GM19238 (cell line): ENCODE measurements around the gene MRPL28.
"Not testable (repeated sequence)": the region's sequence is repeated elsewhere in the genome, so short reads cannot be mapped to it uniquely, and the experiment has no call there.

ENCODE experiments used
- DNase-seq: peaks from one replicate; pipeline ENCODE4 v3.0.0; 2011; ENCODE audit warnings: low spot score; ENCODE audit not compliant: insufficient read length

Gene MRPL28

GRCh38 chr16:370443-370842, at the start of gene MRPL28:
TSS of gene MRPL28 (minus strand) at chr16:370538. CDS start at chr16:370218, 320 bp downstream.
- peak; percentile 99 for DNase-seq

- not testable (repeated sequence) for DNase-seq
Measured at GRCh38 chr16:415170-415498, 44.8 kb upstream of the MRPL28 start.

DNA sequence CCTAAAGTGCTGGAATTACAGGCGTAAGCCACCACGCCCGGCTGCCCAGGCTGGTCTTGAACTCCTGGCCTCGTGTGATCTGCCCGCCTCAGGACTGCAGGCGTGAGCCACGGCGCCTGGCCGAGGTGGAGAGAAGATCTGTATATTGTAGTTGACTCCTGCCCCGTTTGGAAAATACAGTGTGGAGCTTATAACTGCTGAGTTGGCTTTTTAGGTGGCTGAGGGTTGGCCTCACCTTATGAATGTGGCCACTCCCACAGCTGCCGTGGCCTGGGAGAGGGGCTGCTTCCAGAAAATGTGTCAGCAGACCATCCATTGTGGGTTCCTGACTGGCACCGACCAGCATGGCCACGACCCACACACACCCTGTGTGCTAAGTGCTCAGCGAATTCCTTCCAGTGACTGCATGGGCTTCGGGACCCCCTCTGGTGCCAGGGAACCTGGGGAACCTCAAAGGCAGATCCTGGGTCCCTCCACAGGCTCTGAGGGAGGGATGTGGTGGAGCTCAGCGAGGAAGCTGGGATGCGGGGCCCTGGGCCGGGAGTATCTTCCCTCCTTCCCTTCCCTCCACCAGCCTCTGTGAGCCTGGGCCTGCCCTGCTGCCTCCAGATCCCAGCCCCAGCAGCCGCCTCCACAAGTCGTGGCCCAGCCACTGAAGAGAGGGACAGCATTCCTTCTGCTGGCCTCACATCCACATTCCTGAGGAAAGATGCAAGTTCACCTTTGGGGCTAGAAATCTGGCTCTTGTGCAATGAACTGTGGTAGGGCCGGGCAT, 44.2 kb upstream of the MRPL28 start:
- no peak for DNase-seq

GRCh38 chr16:411576-412265, 41.4 kb upstream of the MRPL28 start:
- DNase-seq: no peak

GRCh38 chr16:410516-411178, 40.3 kb upstream of the MRPL28 start:
- DNase-seq: no peak

GRCh38 chr16:407253-407652, 36.9 kb upstream of the MRPL28 start:
- no peak for DNase-seq

GRCh38 chr16:405548-406506, 35.5 kb upstream of the MRPL28 start:
- no peak for DNase-seq

GRCh38 chr16:404971-405486, 34.7 kb upstream of the MRPL28 start:
- DNase-seq: no peak

- peak; percentile 97 for DNase-seq
Measured at GRCh38 chr16:401468-402348, 31.4 kb upstream of the MRPL28 start, which contains the start of gene DECR2. TSS of gene DECR2 (plus strand) at chr16:401885. CDS start at chr16:401964, 79 bp downstream.

DNA sequence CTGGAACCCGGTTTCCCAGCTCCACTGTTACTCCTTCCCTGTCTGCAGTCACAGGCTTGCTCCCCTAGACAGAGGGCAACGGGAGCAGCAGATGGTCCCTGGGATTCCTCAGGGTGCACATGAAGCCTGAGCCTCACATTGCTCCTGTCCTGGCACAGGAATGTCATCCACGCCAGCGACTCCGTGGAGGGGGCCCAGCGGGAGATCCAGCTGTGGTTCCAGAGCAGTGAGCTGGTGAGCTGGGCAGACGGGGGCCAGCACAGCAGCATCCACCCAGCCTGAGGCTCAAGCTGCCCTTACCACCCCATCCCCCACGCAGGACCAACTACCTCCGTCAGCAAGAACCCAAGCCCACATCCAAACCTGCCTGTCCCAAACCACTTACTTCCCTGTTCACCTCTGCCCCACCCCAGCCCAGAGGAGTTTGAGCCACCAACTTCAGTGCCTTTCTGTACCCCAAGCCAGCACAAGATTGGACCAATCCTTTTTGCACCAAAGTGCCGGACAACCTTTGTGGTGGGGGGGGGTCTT, 29.8 kb upstream of the MRPL28 start:
- no peak for DNase-seq

- no peak for DNase-seq
Measured at GRCh38 chr16:399340-400019, 29.1 kb upstream of the MRPL28 start.

GRCh38 chr16:398561-399339, 28.4 kb upstream of the MRPL28 start:
- no peak for DNase-seq

GRCh38 chr16:397736-398332, 27.5 kb upstream of the MRPL28 start:
- DNase-seq: peak; percentile 55

DNA sequence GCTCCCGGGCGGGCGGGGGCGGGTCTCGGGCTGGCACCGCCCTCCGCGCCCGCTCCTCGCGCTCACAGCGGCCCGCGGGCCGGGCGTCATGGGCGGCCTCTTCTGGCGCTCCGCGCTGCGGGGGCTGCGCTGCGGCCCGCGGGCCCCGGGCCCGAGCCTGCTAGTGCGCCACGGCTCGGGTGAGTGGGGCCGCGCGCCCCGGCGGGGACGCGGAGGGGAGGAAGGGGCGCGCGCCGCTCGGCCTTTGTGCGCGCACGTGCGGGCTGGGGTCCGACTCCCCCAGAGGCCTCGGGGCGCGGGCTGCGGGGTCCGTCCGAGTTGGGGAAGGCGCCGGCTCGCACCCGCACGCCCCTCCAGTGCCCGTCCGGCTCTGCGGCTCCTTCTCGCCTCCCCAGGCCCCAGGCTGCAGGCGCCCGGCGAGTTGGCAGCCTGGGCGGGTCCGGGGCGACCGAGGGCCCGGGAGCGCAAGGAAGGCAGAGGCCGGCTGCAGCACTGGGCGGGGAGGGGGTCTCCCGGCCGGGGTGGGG, 26.9 kb upstream of the MRPL28 start, which contains the start of gene NME4:
TSS of gene NME4 (plus strand) at position 65 of the 527 bp plus-strand sequence. CDS start at position 89, 24 bp downstream.
- DNase-seq: peak; percentile 58

DNA sequence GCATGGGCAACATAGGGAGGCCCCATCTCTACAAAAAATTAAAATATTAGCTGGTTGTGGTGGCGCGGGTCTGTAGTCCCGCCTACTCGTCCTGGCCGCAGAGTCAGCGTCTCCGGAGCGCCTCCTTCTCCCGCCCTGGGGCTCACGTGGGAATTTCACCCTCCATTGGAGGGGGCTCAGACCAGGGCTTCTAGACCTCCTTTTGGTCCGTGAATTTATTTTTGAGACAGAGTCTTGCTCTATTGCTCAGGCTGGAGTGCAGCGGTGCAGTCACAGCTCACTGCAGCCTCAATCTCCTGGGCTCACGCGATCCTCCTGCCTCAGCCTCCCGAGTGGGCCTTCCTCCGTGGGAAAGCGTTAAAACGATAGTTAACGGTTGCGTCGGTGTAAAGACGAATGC, 26.3 kb upstream of the MRPL28 start:
- DNase-seq: peak; percentile 54

DNA sequence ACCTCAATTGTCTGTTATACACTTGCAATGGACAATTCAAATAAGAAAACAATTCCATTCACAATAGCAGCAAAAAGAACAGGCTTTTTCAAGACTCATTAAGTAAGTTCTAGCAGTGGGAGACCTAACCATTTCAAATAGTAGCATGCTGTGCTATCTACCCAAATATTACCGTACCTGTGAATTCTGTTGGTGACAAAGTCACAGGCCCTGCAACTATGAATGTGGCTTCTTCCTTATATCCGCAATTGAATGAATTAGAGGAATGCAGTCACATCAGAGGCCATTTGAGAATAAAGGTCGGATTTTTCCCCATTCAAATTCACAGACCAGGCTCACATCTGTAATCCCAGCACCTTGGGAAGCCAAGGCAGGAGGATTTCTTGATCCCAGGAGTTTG, 25.9 kb upstream of the MRPL28 start:
- no peak for DNase-seq

- DNase-seq: no peak
Measured at GRCh38 chr16:392450-393030, 22.2 kb upstream of the MRPL28 start.
